ENCODE measurements around the gene PIP5K1C. TPM values are rescaled to one million over a fixed set of nuclear protein-coding genes. Genes with fewer than 3 reads are reported as not detected.
A peak's percentile ranks its signal among the peaks of the same experiment; 100 is the strongest.

The PIP5K1C gene
- total and polyA plus RNA-seq, 8 donors = 8.6 to 164 (median 25.6) TPM

- peak overlapping the region; percentile 22 to 39 (median 33) for H3K4me3 ChIP-seq
- H3K27me3 ChIP-seq = no peaks in the 10 kb centered on the region
- DNase-seq = peak; percentile 30 to 86
- intact Hi-C loops (cut with DNase I; ENCODE audit: low total_unique reads) = no loop called here
- H3K27ac ChIP-seq = peak overlapping the region; percentile 82 to 97 (median 95)
- H3K4me1 ChIP-seq = peaks cover 38 to 88% (median 56%) of the 10 kb centered on the region in 4 donors
- H3K9me3 ChIP-seq = no peaks in the 10 kb centered on the region
- WGBS, 5 donors = 35 to 57% (median 55%) methylated on average over 21 to 45 of the region's 45 CpGs
- H3K36me3 ChIP-seq = peaks cover 0 to 27% (median 14%) of the 10 kb centered on the region in 4 donors
- TF ChIP-seq CTCF (IDR thresholded peaks at IDR 0.05) (no peak), POLR2A (IDR thresholded peaks at IDR 0.05) (no peak), EP300 (IDR thresholded peaks at IDR 0.05) (no peak), POLR2AphosphoS5 (IDR thresholded peaks at IDR 0.05) (peak; percentile 36 to 48 (median 36))
These were observed 29.2 kb downstream of the PIP5K1C start for GRCh38 chr19:3670796-3671679.

GRCh38 chr19:3669947-3670795, 30.1 kb downstream of the PIP5K1C start:
- peaks cover 41 to 87% (median 59%) of the 10 kb centered on the region in 4 donors for H3K4me1 ChIP-seq
- H3K4me3 ChIP-seq = peak overlapping the region; percentile 22 to 39 (median 33)
- peak overlapping the region; percentile 82 to 97 (median 95) for H3K27ac ChIP-seq
- no peaks in the 10 kb centered on the region for H3K9me3 ChIP-seq
- H3K27me3 ChIP-seq = no peaks in the 10 kb centered on the region
- peak; percentile 31 to 90 for DNase-seq
- H3K36me3 ChIP-seq = peaks cover 0 to 27% (median 16%) of the 10 kb centered on the region in 4 donors
- intact Hi-C loops (cut with DNase I; ENCODE audit: low total_unique reads) = loop anchor here (5.0 kb wide), 2 partner anchors 32 to 152 kb away; partner anchors contain the start of gene PIP5K1C
- WGBS, 5 donors = 48 to 69% (median 63%) methylated on average over 25 to 33 of the region's 33 CpGs
- TF ChIP-seq POLR2AphosphoS5 (IDR thresholded peaks at IDR 0.05) = peak; percentile 85 to 95 (median 85)
- TF ChIP-seq CTCF (IDR thresholded peaks at IDR 0.05) = no peak
- TF ChIP-seq POLR2A (IDR thresholded peaks at IDR 0.05) = peak in 1 of 4 donors; percentile 57
- TF ChIP-seq EP300 (IDR thresholded peaks at IDR 0.05) = peak; percentile 91

GRCh38 chr19:3669082-3669946, 31.0 kb downstream of the PIP5K1C start:
- Histone ChIP-seq H3K27me3 (no peaks in the 10 kb centered on the region), H3K4me1 (peaks cover 41 to 78% (median 55%) of the 10 kb centered on the region in 4 donors), H3K27ac (peak overlapping the region; percentile 14 to 97 (median 95)), H3K4me3 (peak overlapping the region in 2 of 4 donors; percentile 6 to 39), H3K9me3 (no peaks in the 10 kb centered on the region), H3K36me3 (peaks cover 5 to 35% (median 23%) of the 10 kb centered on the region in 4 donors)
- 57 to 75% (median 62%) methylated on average over 31 to 39 of the region's 39 CpGs for WGBS, 5 donors
- peak in 1 of 2 donors; percentile 37 for DNase-seq
- TF ChIP-seq POLR2A (IDR thresholded peaks at IDR 0.05) (no peak), CTCF (IDR thresholded peaks at IDR 0.05) (no peak), EP300 (IDR thresholded peaks at IDR 0.05) (no peak), POLR2AphosphoS5 (IDR thresholded peaks at IDR 0.05) (no peak)
- intact Hi-C loops (cut with DNase I; ENCODE audit: low total_unique reads) = loop anchor here (5.0 kb wide), 2 partner anchors 33 to 153 kb away; partner anchors contain the start of gene PIP5K1C
